Activated naive CD4-positive, alpha-beta T cell treated with anti-CD3 and anti-CD28 coated beads, Interleukin-2, amount 10 ng/mL, durations not matched to agents 7 days and 5 days (primary cell): ENCODE measurements around the gene FSTL5.
A peak's percentile ranks its signal among the peaks of the same experiment; 100 is the strongest.
"Not testable (repeated sequence)": the region's sequence is repeated elsewhere in the genome, so short reads cannot be mapped to it uniquely, and the experiment has no call there.

ENCODE experiments used
- CTCF ChIA-PET: fragments of 350-600 bp; sonication (Branson Sonifier 250); formaldehyde crosslinking; loops from one replicate; lab custom pipeline; 2021; ENCODE audit warnings: antibody characterized with exemption; lab: Charles Lee
- DNase-seq: peaks from one replicate; pipeline ENCODE4 v3.0.0-alpha.2; 2020
- H3K27ac Mint-ChIP-seq: one replicate; pipeline ENCODE4 v1.8.0; 2021; ENCODE audit warnings: mild to moderate bottlenecking, moderate library complexity, mixed read lengths
- H3K27me3 Mint-ChIP-seq: one replicate; pipeline ENCODE4 v1.8.0; 2021; ENCODE audit warnings: mild to moderate bottlenecking, mixed read lengths
- H3K36me3 Mint-ChIP-seq: one replicate; pipeline ENCODE4 v1.8.0; 2021; ENCODE audit warnings: mixed read lengths
- H3K4me1 Mint-ChIP-seq: one replicate; pipeline ENCODE4 v1.8.0; 2021; ENCODE audit warnings: mixed read lengths
- H3K4me3 Mint-ChIP-seq: one replicate; pipeline ENCODE4 v1.8.0; 2021; ENCODE audit warnings: mild to moderate bottlenecking, moderate library complexity, mixed read lengths
- H3K9me3 Mint-ChIP-seq: one replicate; pipeline ENCODE4 v1.8.0; 2021; ENCODE audit warnings: mixed read lengths

Gene FSTL5

GRCh38 chr4:162163892-162164759 lies at the start of gene FSTL5:
TSS of gene FSTL5 (minus strand) at chr4:162164000. CDS start at chr4:162111396, 52,604 bp downstream.
- H3K27ac Mint-ChIP-seq = no peak within 1 kb of the TSS
- no peak within 1 kb of the TSS for H3K4me3 Mint-ChIP-seq
- CTCF ChIA-PET = no interaction called here

GRCh38 chr4:162209706-162210105 lies 45.9 kb upstream of the FSTL5 start:
- Mint-ChIP-seq H3K4me3 (no peak overlapping the region), H3K27me3 (no peaks in the 10 kb centered on the region), H3K36me3 (no peaks in the 10 kb centered on the region), H3K9me3 (peaks cover 2% of the 10 kb centered on the region), H3K27ac (no peak overlapping the region), H3K4me1 (no peaks in the 10 kb centered on the region)
- DNase-seq = no peak
- CTCF ChIA-PET = no interaction called here

More at GRCh38 chr4:162163892-162164759, at the start of gene FSTL5:
- H3K9me3 Mint-ChIP-seq = no peaks in the 10 kb centered on the region
- no peaks in the 10 kb centered on the region for H3K36me3 Mint-ChIP-seq
- DNase-seq = peak; percentile 53
- peaks cover 5% of the 10 kb centered on the region for H3K27me3 Mint-ChIP-seq
- H3K4me1 Mint-ChIP-seq = peaks cover 2% of the 10 kb centered on the region

GRCh38 chr4:162203478-162203877 lies 39.7 kb upstream of the FSTL5 start:
- H3K9me3 Mint-ChIP-seq, H3K27me3 Mint-ChIP-seq, DNase-seq, H3K36me3 Mint-ChIP-seq, H3K4me3 Mint-ChIP-seq, H3K4me1 Mint-ChIP-seq, CTCF ChIA-PET, H3K27ac Mint-ChIP-seq: not testable (repeated sequence)

- Mint-ChIP-seq H3K27ac (no peak overlapping the region), H3K4me3 (no peak overlapping the region)
Observed at GRCh38 chr4:162201673-162202072, 37.9 kb upstream of the FSTL5 start.

GRCh38 chr4:162170509-162170908 lies 6.7 kb upstream of the FSTL5 start:
- CTCF ChIA-PET = no interaction called here
- H3K4me3 Mint-ChIP-seq = no peak overlapping the region
- H3K27ac Mint-ChIP-seq = no peak overlapping the region
- H3K27me3 Mint-ChIP-seq = no peaks in the 10 kb centered on the region
- DNase-seq = no peak
- no peaks in the 10 kb centered on the region for H3K36me3 Mint-ChIP-seq
- H3K4me1 Mint-ChIP-seq = no peaks in the 10 kb centered on the region
- H3K9me3 Mint-ChIP-seq = no peaks in the 10 kb centered on the region

More at GRCh38 chr4:162201673-162202072, 37.9 kb upstream of the FSTL5 start:
- Mint-ChIP-seq H3K36me3 (no peaks in the 10 kb centered on the region), H3K4me1 (no peaks in the 10 kb centered on the region), H3K9me3 (peaks cover 8% of the 10 kb centered on the region), H3K27me3 (no peaks in the 10 kb centered on the region)
- CTCF ChIA-PET = no interaction called here
- no peak for DNase-seq

- Mint-ChIP-seq H3K4me3 (no peak overlapping the region), H3K4me1 (peaks cover 2% of the 10 kb centered on the region), H3K27ac (no peak overlapping the region), H3K27me3 (peaks cover 5% of the 10 kb centered on the region), H3K36me3 (no peaks in the 10 kb centered on the region), H3K9me3 (no peaks in the 10 kb centered on the region)
- DNase-seq = no peak
- CTCF ChIA-PET = no interaction called here
Observed at GRCh38 chr4:162164906-162165510, 1.2 kb upstream of the FSTL5 start.

GRCh38 chr4:162162672-162163071 lies 1.1 kb downstream of the FSTL5 start:
- no peak overlapping the region for H3K27ac Mint-ChIP-seq
- H3K9me3 Mint-ChIP-seq = no peaks in the 10 kb centered on the region
- no peaks in the 10 kb centered on the region for H3K36me3 Mint-ChIP-seq
- H3K4me3 Mint-ChIP-seq = no peak overlapping the region
- CTCF ChIA-PET = no interaction called here
- peaks cover 2% of the 10 kb centered on the region for H3K4me1 Mint-ChIP-seq
- H3K27me3 Mint-ChIP-seq = peaks cover 5% of the 10 kb centered on the region
- no peak for DNase-seq

- Mint-ChIP-seq H3K36me3 (no peaks in the 10 kb centered on the region), H3K27me3 (no peaks in the 10 kb centered on the region)
Observed at GRCh38 chr4:162157241-162157640, 6.6 kb downstream of the FSTL5 start.

GRCh38 chr4:162154862-162155540 lies 8.8 kb downstream of the FSTL5 start:
- DNase-seq = no peak
- H3K27ac Mint-ChIP-seq = no peak overlapping the region
- H3K36me3 Mint-ChIP-seq = no peaks in the 10 kb centered on the region
- H3K9me3 Mint-ChIP-seq = no peaks in the 10 kb centered on the region
- H3K4me3 Mint-ChIP-seq = no peak overlapping the region
- no peaks in the 10 kb centered on the region for H3K4me1 Mint-ChIP-seq
- H3K27me3 Mint-ChIP-seq = no peaks in the 10 kb centered on the region
- CTCF ChIA-PET = no interaction called here

More at GRCh38 chr4:162157241-162157640, 6.6 kb downstream of the FSTL5 start:
- Mint-ChIP-seq H3K4me1 (no peaks in the 10 kb centered on the region), H3K9me3 (no peaks in the 10 kb centered on the region), H3K4me3 (no peak overlapping the region), H3K27ac (no peak overlapping the region)
- DNase-seq = no peak
- CTCF ChIA-PET = no interaction called here

GRCh38 chr4:162151850-162152249 lies 11.9 kb downstream of the FSTL5 start:
- no peak overlapping the region for H3K4me3 Mint-ChIP-seq
- no peaks in the 10 kb centered on the region for H3K4me1 Mint-ChIP-seq
- H3K27me3 Mint-ChIP-seq = no peaks in the 10 kb centered on the region
- no peak for DNase-seq
- H3K36me3 Mint-ChIP-seq = no peaks in the 10 kb centered on the region
- no peaks in the 10 kb centered on the region for H3K9me3 Mint-ChIP-seq
- CTCF ChIA-PET = no interaction called here
- no peak overlapping the region for H3K27ac Mint-ChIP-seq

- no peaks in the 10 kb centered on the region for H3K9me3 Mint-ChIP-seq
- H3K36me3 Mint-ChIP-seq = no peaks in the 10 kb centered on the region
- CTCF ChIA-PET = no interaction called here
- H3K27ac Mint-ChIP-seq = no peak overlapping the region
- no peaks in the 10 kb centered on the region for H3K4me1 Mint-ChIP-seq
- DNase-seq = no peak
- no peaks in the 10 kb centered on the region for H3K27me3 Mint-ChIP-seq
- no peak overlapping the region for H3K4me3 Mint-ChIP-seq
Observed at GRCh38 chr4:162151386-162151785, 12.4 kb downstream of the FSTL5 start.

GRCh38 chr4:162149644-162150043 lies 14.2 kb downstream of the FSTL5 start:
- Mint-ChIP-seq H3K4me3 (no peak overlapping the region), H3K27ac (no peak overlapping the region), H3K27me3 (no peaks in the 10 kb centered on the region), H3K9me3 (no peaks in the 10 kb centered on the region), H3K4me1 (no peaks in the 10 kb centered on the region), H3K36me3 (no peaks in the 10 kb centered on the region)
- CTCF ChIA-PET = no interaction called here
- DNase-seq = no peak

GRCh38 chr4:162140051-162140683 lies 23.6 kb downstream of the FSTL5 start:
- no peaks in the 10 kb centered on the region for H3K36me3 Mint-ChIP-seq
- H3K4me3 Mint-ChIP-seq = no peak overlapping the region
- no peak for DNase-seq
- no peaks in the 10 kb centered on the region for H3K4me1 Mint-ChIP-seq
- no peaks in the 10 kb centered on the region for H3K27me3 Mint-ChIP-seq
- H3K9me3 Mint-ChIP-seq = peaks cover 4% of the 10 kb centered on the region
- H3K27ac Mint-ChIP-seq = no peak overlapping the region
- CTCF ChIA-PET = no interaction called here

- H3K27ac Mint-ChIP-seq = no peak overlapping the region
- H3K9me3 Mint-ChIP-seq = peaks cover 4% of the 10 kb centered on the region
- H3K27me3 Mint-ChIP-seq = no peaks in the 10 kb centered on the region
- H3K4me3 Mint-ChIP-seq = no peak overlapping the region
- no peaks in the 10 kb centered on the region for H3K36me3 Mint-ChIP-seq
- CTCF ChIA-PET = no interaction called here
- DNase-seq = no peak
- H3K4me1 Mint-ChIP-seq = no peaks in the 10 kb centered on the region
Observed at GRCh38 chr4:162139412-162139811, 24.4 kb downstream of the FSTL5 start.
